Measurements from ENCODE around the gene GTF3C4.

The GTF3C4 gene

GRCh38 chr9:132732326-132733259, 62.3 kb downstream of the GTF3C4 start:
- DNase-seq: no peak

GRCh38 chr9:132733260-132733815, 63.1 kb downstream of the GTF3C4 start:
- no peak for DNase-seq

DNA sequence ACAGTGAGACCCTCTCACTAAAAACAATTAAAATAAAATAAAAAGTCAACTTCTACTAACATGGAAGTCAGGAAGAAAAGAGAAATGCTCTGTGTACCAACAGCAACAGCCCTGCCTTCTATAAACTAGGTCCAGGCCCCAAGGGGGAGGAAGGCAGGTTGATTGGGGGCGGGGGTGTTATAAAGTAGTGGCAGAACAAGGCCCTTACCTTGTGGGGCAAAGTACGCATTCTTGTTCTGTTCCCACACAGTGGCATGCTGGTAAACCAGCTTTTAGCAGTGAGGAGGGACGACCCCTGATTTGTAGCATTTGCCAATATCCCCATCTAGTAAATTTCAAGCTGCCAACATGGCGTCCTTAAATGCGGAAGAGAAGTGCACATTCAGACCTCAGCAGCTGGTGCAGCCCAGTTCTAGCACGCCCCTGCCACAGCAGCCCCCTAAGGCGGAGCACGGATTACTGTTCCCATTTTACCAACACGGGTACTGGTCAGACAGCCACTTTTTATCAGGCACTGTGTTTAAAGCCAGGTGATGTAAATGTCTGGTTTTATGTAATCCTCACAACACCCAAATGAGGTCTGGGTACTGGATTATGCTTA, 69.5 kb downstream of the GTF3C4 start:
- no peak for DNase-seq

- DNase-seq: no peak
Measured at GRCh38 chr9:132740526-132741309, 70.5 kb downstream of the GTF3C4 start.

GRCh38 chr9:132742821-132743311, 72.6 kb downstream of the GTF3C4 start:
- no peak for DNase-seq

- DNase-seq: no peak
Measured at GRCh38 chr9:132743931-132744479, 73.7 kb downstream of the GTF3C4 start.

Data from NCI-H526 (cell line).